Fibroblast of lung (primary cell): ENCODE measurements around the gene SMC1A. TPM values are rescaled to one million over a fixed set of nuclear protein-coding genes. Genes with fewer than 3 reads are reported as not detected.

ENCODE experiments used
- DNase-seq, 2 donors: peaks; one replicate each; pipeline versions ENCODE4 v3.0.0 to v3.0.0-alpha.2; 2010; ENCODE audit warnings: low read depth in 2 of 2
- H2AFZ ChIP-seq: 2 replicates; pipeline ENCODE4 v1.5.1; 2012; ENCODE audit warnings: low read length, control low read depth, inconsistent platforms
- H3K27ac ChIP-seq: 2 replicates; pipeline ENCODE4 v1.5.1; 2011; ENCODE audit warnings: low read length, control low read depth; ENCODE audit not compliant: insufficient read depth
- H3K27me3 ChIP-seq: 2 replicates; pipeline ENCODE4 v1.5.1; 2011; ENCODE audit warnings: mild to moderate bottlenecking, low read length; ENCODE audit not compliant: control insufficient read depth, insufficient read depth
- H3K36me3 ChIP-seq: 2 replicates; pipeline ENCODE4 v1.5.1; 2011; ENCODE audit warnings: low read length; ENCODE audit not compliant: control insufficient read depth, insufficient read depth
- H3K4me1 ChIP-seq: 2 replicates; pipeline ENCODE4 v1.5.1; 2011; ENCODE audit warnings: low read length; ENCODE audit not compliant: control insufficient read depth, insufficient read depth; ENCODE audit errors: extremely low read depth
- H3K4me2 ChIP-seq: 2 replicates; pipeline ENCODE4 v1.5.1; 2011; ENCODE audit warnings: low read length, control low read depth; ENCODE audit not compliant: insufficient read depth; ENCODE audit errors: extremely low read depth
- H3K4me3 ChIP-seq, 4 experiments: fragments of 200-600 bp in 1 of 4; sonication (generic) in 1 of 4; replicated peaks in 1 of 4; 2 replicates each; pipeline ENCODE4 v1.5.1; 2011 to 2016; ENCODE audit warnings: low read length in 4 of 4, low read depth in 3 of 4, mild to moderate bottlenecking in 3 of 4, control low read depth in 2 of 4, inconsistent platforms in 1 of 4, mixed read lengths in 1 of 4; ENCODE audit not compliant: insufficient read depth in 1 of 4; ENCODE audit errors: control extremely low read depth in 1 of 4
- H3K79me2 ChIP-seq: 2 replicates; pipeline ENCODE4 v1.5.1; 2012; ENCODE audit warnings: mild to moderate bottlenecking, low read length, inconsistent platforms; ENCODE audit not compliant: control insufficient read depth, insufficient read depth
- H3K9ac ChIP-seq: 2 replicates; pipeline ENCODE4 v1.5.1; 2011; ENCODE audit warnings: mild to moderate bottlenecking, low read length, control low read depth; ENCODE audit not compliant: insufficient read depth
- H3K9me3 ChIP-seq: 2 replicates; pipeline ENCODE4 v1.5.1; 2012; ENCODE audit warnings: low read depth, low read length; ENCODE audit not compliant: control insufficient read depth, insufficient read depth
- H4K20me1 ChIP-seq: 2 replicates; pipeline ENCODE4 v1.5.1; 2011; ENCODE audit warnings: low read length; ENCODE audit not compliant: control insufficient read depth, insufficient read depth; ENCODE audit errors: extremely low read depth
- CTCF ChIP-seq, 2 donors: IDR thresholded peaks in 1 of 2; conservative IDR thresholded peaks in 1 of 2; 1 replicate in 1 of 2; 2 replicates in 1 of 2; pipeline ENCODE4 v1.5.1; 2011 to 2012; ENCODE audit warnings: low read length in 2 of 2, control low read depth in 1 of 2, inconsistent platforms in 1 of 2, low read depth in 1 of 2, mild to moderate bottlenecking in 1 of 2
- EZH2 ChIP-seq: IDR thresholded peaks from 2 replicates; pipeline ENCODE4 v1.5.1; 2012; ENCODE audit warnings: low read length, control low read depth, mild to moderate bottlenecking; ENCODE audit errors: missing control alignments
- polyA plus RNA-seq, 2 donors: library from polyadenylated mRNA; depleted of rRNA in 1 of 2; stranded (reverse) in 1 of 2; unstranded in 1 of 2; fragments of >200 nt; gene quantifications; 2 replicates each; pipeline ENCODE4 v1.2.1, GENCODE V29; 2011 to 2012; ENCODE audit warnings: missing spikeins in 1 of 2
- total RNA-seq: library from RNA; depleted of rRNA; stranded (reverse); fragments of >200 nt; gene quantifications from 2 replicates; pipeline ENCODE4 v1.2.1, GENCODE V29; 2014

SMC1A gene
- total and polyA plus RNA-seq, 2 donors (not counting 1 experiment from before 2014, with no cell fraction given): 9.6 to 23.5 TPM

- H3K27me3 ChIP-seq: peaks cover 7% of the 10 kb centered on the region
- no peak overlapping the region for H3K27ac ChIP-seq
- H3K9me3 ChIP-seq: no peaks in the 10 kb centered on the region
- H3K4me1 ChIP-seq: no peaks in the 10 kb centered on the region
- TF ChIP-seq EZH2 (no peak), CTCF (conservative IDR thresholded peaks at IDR 0.05 in 1 of 2, IDR thresholded peaks at IDR 0.05 in 1 of 2; ENCODE audit: low read depth in 1 of 2, low read length in 2 of 2) (no peak)
- H2AFZ ChIP-seq: no peak overlapping the region
- no peak overlapping the region for H3K9ac ChIP-seq
- DNase-seq: no peak
- H3K79me2 ChIP-seq: no peaks in the 10 kb centered on the region
- H3K4me3 ChIP-seq: no peak overlapping the region
- no peaks in the 10 kb centered on the region for H4K20me1 ChIP-seq
- no peaks in the 10 kb centered on the region for H3K36me3 ChIP-seq
- no peak overlapping the region for H3K4me2 ChIP-seq
Observed at GRCh38 chrX:53330331-53330730, 92.1 kb downstream of the SMC1A start.

GRCh38 chrX:53324803-53325202 is 97.7 kb downstream of the SMC1A start:
- H3K4me3 ChIP-seq: no peak overlapping the region
- no peaks in the 10 kb centered on the region for H3K9me3 ChIP-seq
- no peak overlapping the region for H3K4me2 ChIP-seq
- H3K4me1 ChIP-seq: no peaks in the 10 kb centered on the region
- no peak for DNase-seq
- H3K36me3 ChIP-seq: no peaks in the 10 kb centered on the region
- peaks cover 31% of the 10 kb centered on the region for H3K27me3 ChIP-seq
- H3K79me2 ChIP-seq: no peaks in the 10 kb centered on the region
- H3K27ac ChIP-seq: no peak overlapping the region
- TF ChIP-seq CTCF (conservative IDR thresholded peaks at IDR 0.05 in 1 of 2, IDR thresholded peaks at IDR 0.05 in 1 of 2; ENCODE audit: low read depth in 1 of 2, low read length in 2 of 2) (no peak), EZH2 (no peak)
- H3K9ac ChIP-seq: no peak overlapping the region
- H4K20me1 ChIP-seq: no peaks in the 10 kb centered on the region
- H2AFZ ChIP-seq: no peak overlapping the region

Other genes with a start within 250 kb of the SMC1A start
- 65.5 and 83.6 TPM in 2 replicates for gene KDM5C, start 197.4 kb downstream of the SMC1A start, total RNA-seq
- 30.5 and 49.2 TPM in 2 replicates for gene KDM5C, start 197.4 kb downstream of the SMC1A start, polyA plus RNA-seq
- gene IQSEC2, start 141.1 kb downstream of the SMC1A start, total RNA-seq: 3.6 and 9.9 TPM in 2 replicates
- 5.9 and 7.4 TPM in 2 replicates for gene IQSEC2, start 141.1 kb downstream of the SMC1A start, polyA plus RNA-seq
- gene RIBC1, start 219 bp upstream of the SMC1A start, total RNA-seq: 0.77 and 1.3 TPM in 2 replicates
- 0.15 TPM in 2 replicates for gene RIBC1, start 219 bp upstream of the SMC1A start, polyA plus RNA-seq
- gene HSD17B10, start 11.7 kb upstream of the SMC1A start, total RNA-seq: 41.6 and 46.0 TPM in 2 replicates
- 62.3 and 103 TPM in 2 replicates for gene HSD17B10, start 11.7 kb upstream of the SMC1A start, polyA plus RNA-seq